ENCODE data around the gene NAT10.

The NAT10 gene

GRCh38 chr11:34111722-34112270, 6.4 kb downstream of the NAT10 start:
- DNase-seq, result no peak

GRCh38 chr11:34114014-34114413, 8.6 kb downstream of the NAT10 start:
- no peak for DNase-seq

DNA sequence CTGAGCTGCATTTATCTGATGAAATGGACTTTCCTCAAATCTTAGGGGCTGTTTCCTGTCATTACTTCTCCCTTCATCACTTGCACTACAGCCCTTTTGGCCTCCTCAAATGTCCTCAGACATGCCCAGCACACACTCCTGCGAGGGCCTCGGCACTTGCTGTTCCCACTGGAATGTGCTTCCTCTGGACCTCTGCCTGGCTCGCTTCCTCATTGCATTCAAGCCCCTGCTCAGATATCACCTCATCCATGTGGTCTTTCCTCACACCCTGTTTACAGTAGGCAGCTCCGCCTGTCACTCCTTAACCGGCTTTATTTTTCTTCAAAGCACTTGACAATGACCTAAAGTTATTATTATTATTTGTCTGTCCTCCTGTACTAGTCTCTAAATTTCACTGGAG, 9.0 kb downstream of the NAT10 start:
- no peak for DNase-seq

DNA sequence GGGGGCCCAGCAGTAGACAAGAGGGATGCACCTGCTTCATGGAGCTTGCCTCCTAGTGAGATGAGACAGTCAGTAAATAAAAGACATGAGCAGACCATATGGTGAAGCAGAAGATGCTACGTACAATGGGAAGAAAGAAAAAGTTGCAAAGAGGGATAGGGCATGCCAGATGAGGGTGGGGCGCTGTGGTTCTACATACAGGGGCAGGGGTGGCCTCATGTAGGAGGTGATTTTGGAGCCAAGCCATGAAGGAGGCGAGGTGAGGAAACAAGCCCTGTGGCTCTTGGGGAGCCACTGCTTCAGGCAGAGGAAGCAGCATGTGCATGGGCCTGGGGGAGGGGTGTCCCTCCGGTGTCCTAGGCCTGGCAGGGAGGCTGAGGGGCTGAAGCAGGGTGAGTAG, 15.2 kb downstream of the NAT10 start:
- no peak for DNase-seq

DNA sequence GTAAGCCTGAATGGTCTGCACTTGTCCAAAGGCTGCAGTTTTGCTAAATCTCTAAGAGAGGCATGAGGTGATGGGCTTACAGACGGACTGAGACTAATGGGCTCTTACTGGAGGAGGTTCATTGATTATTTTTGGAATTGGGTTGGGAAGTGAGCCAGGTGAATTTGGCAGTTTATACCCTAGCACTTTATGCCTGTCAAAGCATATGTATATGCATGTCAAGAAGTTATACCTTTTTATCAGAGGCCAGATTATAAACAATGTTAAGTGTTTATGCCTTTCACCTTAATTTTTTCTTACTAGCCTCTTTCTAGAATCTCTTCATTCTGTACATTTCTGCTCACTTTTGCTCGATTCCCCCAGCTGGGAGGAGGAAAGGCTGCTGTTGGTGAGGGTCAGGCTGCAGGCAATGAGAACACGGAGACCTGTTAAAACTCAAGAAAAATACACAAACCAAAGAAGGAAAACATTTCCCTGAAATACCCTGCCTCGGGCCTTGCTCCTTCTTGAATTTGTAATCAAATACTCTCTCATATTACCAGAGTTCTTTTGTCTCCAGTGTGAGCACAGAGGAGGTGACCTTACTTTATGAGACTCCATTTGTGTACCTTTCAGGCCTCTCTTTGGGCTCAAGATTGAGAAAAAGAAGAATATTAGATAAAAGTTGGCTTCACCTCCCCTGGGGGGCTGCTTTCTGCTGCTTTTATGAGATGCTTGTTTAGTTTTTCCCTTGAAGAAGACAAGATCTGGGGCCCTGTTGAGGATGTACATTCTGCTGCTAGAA, 19.6 kb downstream of the NAT10 start:
- DNase-seq, result no peak

DNA sequence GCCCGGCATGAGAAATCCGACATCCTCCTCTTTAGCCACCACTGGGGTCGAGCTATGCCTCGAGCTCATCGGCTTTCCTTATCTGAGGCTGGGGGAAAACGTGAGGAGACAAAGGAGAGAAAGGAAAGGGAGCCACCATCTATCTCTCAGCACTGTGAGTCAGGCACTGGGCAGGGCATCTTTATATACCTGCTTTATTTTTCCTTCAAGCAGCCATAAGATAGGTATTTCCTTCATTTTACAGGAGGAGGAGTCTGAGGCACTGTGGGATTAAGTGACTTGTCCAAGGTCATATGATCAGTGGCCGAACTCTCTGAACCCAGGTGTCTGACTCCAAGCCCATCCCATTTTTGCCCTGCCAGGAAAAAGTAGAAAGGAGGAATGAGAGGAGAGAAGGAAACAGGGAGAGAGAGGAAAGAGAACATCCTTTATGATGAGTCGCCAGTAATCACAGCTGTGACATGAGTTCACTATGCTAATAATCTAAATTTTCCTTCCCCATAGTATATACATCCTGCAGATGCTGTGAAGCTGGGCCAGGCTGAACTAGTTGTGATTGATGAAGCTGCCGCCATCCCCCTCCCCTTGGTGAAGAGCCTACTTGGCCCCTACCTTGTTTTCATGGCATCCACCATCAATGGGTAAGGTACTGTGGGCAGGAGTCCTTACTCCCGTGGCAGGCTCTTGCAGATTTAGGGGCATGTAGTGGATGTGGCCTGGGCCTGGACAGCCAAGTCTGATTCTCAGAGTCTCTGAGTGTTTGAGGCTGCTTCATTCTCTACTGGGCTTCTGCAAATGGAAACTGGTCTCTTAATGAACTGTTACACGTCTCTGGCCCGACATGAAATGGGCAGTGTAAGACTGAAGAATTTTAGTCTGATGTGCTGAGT, 21.8 kb downstream of the NAT10 start:
- DNase-seq, result no peak

DNA sequence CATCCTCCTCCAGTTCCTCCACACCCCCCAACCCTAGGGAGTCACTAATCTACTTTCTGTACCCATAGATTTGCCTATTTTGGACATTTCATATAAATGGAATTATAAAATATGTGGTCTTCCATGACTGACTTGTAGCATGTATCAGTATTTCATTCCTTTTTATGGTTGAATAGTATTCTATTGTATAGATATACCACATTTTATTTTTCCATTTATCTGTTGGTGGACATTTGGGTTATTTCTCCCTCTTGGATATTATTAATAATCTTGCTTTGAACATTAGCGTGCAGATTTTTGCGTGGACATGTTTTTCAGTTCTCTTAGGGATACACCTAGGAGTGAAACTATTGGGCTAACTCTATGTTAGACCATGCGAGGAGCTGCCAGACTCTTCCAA, 23.4 kb downstream of the NAT10 start:
- DNase-seq, result no peak

GRCh38 chr11:34132261-34132965, 27.0 kb downstream of the NAT10 start:
- no peak for DNase-seq

- no peak for DNase-seq
These were observed 29.3 kb downstream of the NAT10 start for GRCh38 chr11:34134765-34135164.

GRCh38 chr11:34135439-34135838, 30.0 kb downstream of the NAT10 start:
- no peak for DNase-seq

GRCh38 chr11:34136420-34136819, 31.0 kb downstream of the NAT10 start:
- DNase-seq, result no peak

GRCh38 chr11:34139346-34139745, 33.9 kb downstream of the NAT10 start:
- DNase-seq, result no peak

DNA sequence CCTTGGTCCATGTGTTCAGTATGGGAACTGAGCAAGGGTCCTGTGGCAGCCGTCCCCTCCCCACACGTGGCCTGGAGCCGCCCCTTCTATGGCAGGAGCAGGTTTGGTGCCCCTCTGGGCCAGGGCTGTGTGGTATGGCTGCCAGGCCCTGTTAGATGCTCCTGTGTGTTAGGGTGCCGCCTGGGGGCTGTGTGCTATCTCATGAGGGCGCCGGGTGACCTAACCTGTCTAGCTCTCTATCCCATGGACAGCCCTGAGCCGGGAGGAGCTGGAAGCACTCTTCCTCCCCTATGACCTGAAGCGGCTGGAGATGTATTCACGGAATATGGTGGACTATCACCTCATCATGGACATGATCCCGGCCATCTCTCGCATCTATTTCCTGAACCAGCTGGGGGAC, 34.7 kb downstream of the NAT10 start:
- no peak for DNase-seq

DNA sequence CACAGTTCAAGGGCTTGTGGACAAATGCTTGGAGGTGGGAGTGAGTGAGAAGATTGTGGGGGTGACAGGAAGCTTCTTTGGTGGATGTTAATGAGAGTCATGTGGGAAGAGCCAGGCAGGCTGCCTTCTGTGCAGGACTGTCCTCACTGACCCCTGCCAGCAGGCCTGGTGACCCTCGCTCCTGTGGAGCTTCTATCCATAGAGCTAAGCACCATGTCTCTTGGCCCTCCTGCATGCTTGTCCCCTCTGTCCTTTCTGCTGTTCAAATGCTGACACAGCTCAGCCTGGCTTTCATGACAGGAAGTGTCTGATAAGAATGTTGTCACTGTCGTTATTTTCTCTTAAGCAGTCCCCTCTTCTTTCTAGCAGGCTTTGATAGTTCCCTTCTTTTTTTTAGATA, 37.6 kb downstream of the NAT10 start:
- DNase-seq, result no peak

DNA sequence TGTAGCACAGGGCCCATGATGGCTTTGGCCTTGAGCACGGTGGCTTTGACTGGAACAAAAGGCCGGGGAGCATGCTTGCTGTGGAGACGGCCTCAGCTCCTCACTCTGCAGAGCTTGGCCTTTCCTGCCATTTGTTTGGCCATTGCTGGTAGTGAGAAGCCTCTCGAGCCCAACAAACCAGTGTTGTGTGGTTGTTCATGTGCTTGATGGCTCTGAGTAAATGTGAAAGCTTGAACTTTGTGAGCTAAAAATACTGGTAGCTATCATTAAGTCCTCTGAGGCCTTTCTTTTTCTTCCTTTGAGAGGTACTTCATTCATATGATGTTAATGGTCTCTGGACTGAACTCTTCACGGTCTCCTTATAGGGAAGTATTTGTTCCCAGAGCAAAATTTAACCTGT, 39.6 kb downstream of the NAT10 start:
- DNase-seq, result no peak

DNA sequence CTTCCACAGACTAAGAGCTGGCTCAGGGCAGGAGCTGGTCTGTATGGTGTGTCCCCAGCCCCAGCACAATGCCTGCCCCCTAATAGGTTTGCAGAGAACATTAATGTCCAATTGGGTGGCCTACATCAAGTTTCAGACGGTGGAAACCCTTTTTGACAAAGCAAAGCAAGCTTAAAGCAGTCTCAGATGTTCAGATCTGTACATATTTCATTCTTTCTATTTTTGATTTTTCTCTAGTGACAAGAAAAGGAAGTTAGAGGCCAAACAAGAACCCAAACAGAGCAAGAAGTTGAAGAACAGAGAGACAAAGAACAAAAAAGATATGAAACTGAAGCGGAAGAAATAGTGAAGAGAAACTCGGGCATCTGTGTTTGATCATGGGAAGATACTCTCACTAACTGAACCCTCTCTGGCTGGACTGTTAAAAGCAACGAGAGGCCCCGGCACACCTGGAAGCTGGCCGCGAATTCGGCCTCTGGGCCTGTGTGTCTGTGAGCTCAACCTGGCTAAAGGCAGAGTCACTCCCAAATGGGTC, 40.5 kb downstream of the NAT10 start:
- DNase-seq, result no peak

- DNase-seq, result no peak
These were observed 41.0 kb downstream of the NAT10 start for GRCh38 chr11:34146411-34146810.

DNA sequence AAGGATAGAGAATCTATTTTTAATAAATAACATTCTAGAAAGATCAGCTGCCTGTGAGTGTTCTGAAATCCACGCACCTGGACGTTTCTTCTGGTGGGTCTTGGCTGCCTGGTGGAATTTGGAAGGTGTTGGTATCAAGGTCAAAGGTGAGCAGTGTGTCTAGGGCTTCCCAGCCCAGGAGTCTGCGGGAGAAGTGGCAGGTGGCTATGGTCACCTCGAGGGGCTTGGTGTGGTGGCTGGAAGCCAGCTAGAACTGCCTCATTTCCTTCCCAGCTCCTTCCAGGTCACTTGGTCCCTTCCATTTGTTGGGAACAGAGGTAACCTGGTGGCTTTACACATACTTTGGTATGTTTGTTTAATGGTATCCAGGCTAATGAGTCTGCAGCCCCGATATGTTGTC, 41.4 kb downstream of the NAT10 start:
- no peak for DNase-seq

GRCh38 chr11:34147581-34147980, 42.2 kb downstream of the NAT10 start:
- DNase-seq, result no peak

- DNase-seq, result no peak
These were observed 43.2 kb downstream of the NAT10 start for GRCh38 chr11:34148504-34149165.

GRCh38 chr11:34149274-34149673, 43.8 kb downstream of the NAT10 start:
- no peak for DNase-seq

- no peak for DNase-seq
These were observed 44.4 kb downstream of the NAT10 start for GRCh38 chr11:34149786-34150185.

Data from activated CD8-positive, alpha-beta memory T cell treated with anti-CD3 and anti-CD28 coated beads, Interleukin-2, amount 50 U/mL, for 48 hours (primary cell).